Activated naive CD4-positive, alpha-beta T cell treated with anti-CD3 and anti-CD28 coated beads, Interleukin-2, amount 50 U/mL, for 16 hours (primary cell): ENCODE results near the gene ANAPC2.

Experiments used
- DNase-seq: peaks from one replicate; pipeline ENCODE4 v3.0.0-alpha.2; 2020

ANAPC2 gene

GRCh38 chr9:137214620-137215019 is 26.3 kb upstream of the ANAPC2 start:
- no peak for DNase-seq

- DNase-seq = no peak
Observed at GRCh38 chr9:137213160-137214060, 25.1 kb upstream of the ANAPC2 start.

GRCh38 chr9:137212520-137212919 is 24.2 kb upstream of the ANAPC2 start:
- DNase-seq = no peak

- DNase-seq = no peak
Observed at GRCh38 chr9:137211532-137211931, 23.2 kb upstream of the ANAPC2 start.

GRCh38 chr9:137206602-137207001 is 18.2 kb upstream of the ANAPC2 start:
- DNase-seq = no peak

GRCh38 chr9:137205126-137206069 is 17.0 kb upstream of the ANAPC2 start, which contains the start of the genes NDOR1 and TMEM203:
Gene NDOR1, plus strand, starts transcription at chr9:137205700. Its CDS starts 78 bp downstream, at chr9:137205778.
Gene TMEM203, minus strand, starts transcription at chr9:137205648. Its CDS starts 234 bp downstream, at chr9:137205414.
- peak; percentile 95 for DNase-seq

- DNase-seq = no peak
Observed at GRCh38 chr9:137204731-137205125, 16.4 kb upstream of the ANAPC2 start.

GRCh38 chr9:137202966-137203365 is 14.6 kb upstream of the ANAPC2 start:
- DNase-seq = no peak

GRCh38 chr9:137201205-137201868 is 13.0 kb upstream of the ANAPC2 start:
- no peak for DNase-seq

- DNase-seq = peak; percentile 99
Observed at GRCh38 chr9:137200311-137201204, 12.2 kb upstream of the ANAPC2 start, which contains the start of gene TPRN. Gene TPRN, minus strand, starts transcription at chr9:137200741. Its CDS starts 30 bp downstream, at chr9:137200711.

- no peak for DNase-seq
Observed at GRCh38 chr9:137199411-137200121, 11.2 kb upstream of the ANAPC2 start.

- DNase-seq = no peak
Observed at GRCh38 chr9:137198902-137199283, 10.5 kb upstream of the ANAPC2 start.

- DNase-seq = no peak
Observed at GRCh38 chr9:137198051-137198901, 9.9 kb upstream of the ANAPC2 start.

GRCh38 chr9:137195525-137196220 is 7.3 kb upstream of the ANAPC2 start:
- no peak for DNase-seq

GRCh38 chr9:137194909-137195308 is 6.5 kb upstream of the ANAPC2 start:
- DNase-seq = no peak

- no peak for DNase-seq
Observed at GRCh38 chr9:137194388-137194787, 6.0 kb upstream of the ANAPC2 start.

GRCh38 chr9:137193771-137194170 is 5.4 kb upstream of the ANAPC2 start:
- DNase-seq = no peak

GRCh38 chr9:137192859-137193258 is 4.5 kb upstream of the ANAPC2 start:
- DNase-seq = no peak

GRCh38 chr9:137192448-137192780 is 4.1 kb upstream of the ANAPC2 start:
- DNase-seq = no peak
